Heart right ventricle (tissue), 16 donors: Measurements from ENCODE around the gene AGPAT4. TPM values are rescaled to one million over a fixed set of nuclear protein-coding genes. Genes with fewer than 3 reads are reported as not detected.

Experiments used
- ATAC-seq, 8 donors: fragments of 200-7000 bp; cut with Tn5 transposase; one replicate each; pipeline ENCODE4 v1.9.1; 2020; ENCODE audit warnings: mild to moderate bottlenecking in 8 of 8, moderate library complexity in 8 of 8, moderate number of reproducible peaks in 1 of 8
- DNase-seq, 2 donors: peaks; one replicate each; pipeline ENCODE4 v3.0.0-alpha.2; 2020
- H3K27ac ChIP-seq, 10 donors: fragments of 200-600 bp; sonication (generic) in 2 of 10; one replicate each; pipeline versions ENCODE4 v1.5.0 to v1.8.0; 2020 to 2022; ENCODE audit warnings: mild to moderate bottlenecking in 3 of 10
- H3K27me3 ChIP-seq, 7 donors: fragments of 200-600 bp; one replicate each; pipeline ENCODE4 v1.8.0; 2021 to 2022; ENCODE audit warnings: mild to moderate bottlenecking in 2 of 7
- H3K36me3 ChIP-seq, 9 donors: fragments of 200-600 bp; sonication (generic) in 1 of 9; one replicate each; pipeline versions ENCODE4 v1.5.0 to v1.8.0; 2020 to 2022; ENCODE audit warnings: mild to moderate bottlenecking in 2 of 9
- H3K4me1 ChIP-seq, 9 donors: fragments of 200-600 bp; sonication (generic) in 1 of 9; one replicate each; pipeline versions ENCODE4 v1.5.0 to v1.8.0; 2020 to 2022; ENCODE audit warnings: mild to moderate bottlenecking in 4 of 9
- H3K4me3 ChIP-seq, 10 donors: fragments of 200-600 bp; sonication (generic) in 2 of 10; one replicate each; pipeline versions ENCODE4 v1.5.0 to v1.8.0; 2020 to 2022; ENCODE audit warnings: mild to moderate bottlenecking in 7 of 10, moderate library complexity in 2 of 10
- H3K9me3 ChIP-seq, 11 donors: fragments of 200-600 bp in 10 of 11; sonication (generic) in 2 of 11; one replicate each; pipeline versions ENCODE4 v1.5.0 to v1.8.0; 2013 to 2022; ENCODE audit warnings: mild to moderate bottlenecking in 2 of 11, control low read depth in 1 of 11, moderate library complexity in 1 of 11
- CTCF ChIP-seq, 9 donors: fragments of 200-600 bp; sonication (generic) in 2 of 9; IDR thresholded peaks; one replicate each; pipeline versions ENCODE4 v1.5.0 to v1.8.0; 2021 to 2022; ENCODE audit warnings: antibody characterized with exemption in 9 of 9, mild to moderate bottlenecking in 5 of 9, moderate library complexity in 1 of 9
- WGBS, 2 donors: extraction: QIAGEN DNeasy Blood & Tissue Kit; methylation state at CpG; one replicate each; pipeline ENCODE4 v1.1.7; 2013; ENCODE audit warnings: inconsistent platforms in 1 of 2; 5-methylcytosine and 5-hydroxymethylcytosine counted together
- intact Hi-C, 10 donors: fragments of 100-400 bp; cut with DNase I; formaldehyde crosslinking; loops; one replicate each; pipeline versions ENCODE4 v1.11.1 to v1.14.2; 2022
- polyA plus RNA-seq, 2 donors: library from polyadenylated mRNA; stranded (reverse); fragments of 200-250 nt; gene quantifications; one replicate each; pipeline ENCODE4 v1.2.3, GENCODE V29; 2013
- total RNA-seq, 10 donors: library from RNA; stranded (reverse); fragmentation: NEBNext Ultra II Directional in 3 of 10; extraction: Animal tissue kit (Norgen Biotek cat#: 25700) in 3 of 10; gene quantifications; one replicate each; pipeline versions ENCODE4 v1.2.1 to v1.2.4, GENCODE V29; 2021 to 2023
- donor health status: Arrhythmogenic right ventricular cardiomyopathy.
- donor health status: ischemic (EF 13 %, LVEDD 7.1; RV severe dilation, severe dysfunction).
- donor health status: healthy with polysubstance abuse.
- donor health status: DM: no; HTN: yes; CAD: no.
- donor health status: DM: no; HTN: no; CAD: no.
- donor health status: ischemic (EF 25% LVEDD 6.9; RV normal size, moderate dysfunction).
- donor health status: ischemic (EF 25% LVEDD 5.7; RV mildly dilated, moderate dysfunction).
- donor health status: healthy.
- donor health status: DM: yes; HTN: yes; CAD: no.
- donor health status: Ischemic cardiomyopathy.
- donor health status: ischemic (EF 35%, LVEDD 5.7; RV mildly dilated, moderate dysfunction).
- donor health status: nonischemic (EF 11% LVEDD 7.7; RV severe dilation, severe dysfunction).
- donor health status: DM: yes; HTN: yes; CAD: no.
- donor health status: PGD.
- donor health status: ischemic (EF 29% LVEDD 5.4; RV normal size, mild dysfunction).
- donor health status: nonischemic (EF 23%, LVEDD 6.1; RV moderate dilation, normal function).

AGPAT4 gene
- total and polyA plus RNA-seq, 12 donors: 1.2 to 3.8 (median 1.6) TPM

DNA sequence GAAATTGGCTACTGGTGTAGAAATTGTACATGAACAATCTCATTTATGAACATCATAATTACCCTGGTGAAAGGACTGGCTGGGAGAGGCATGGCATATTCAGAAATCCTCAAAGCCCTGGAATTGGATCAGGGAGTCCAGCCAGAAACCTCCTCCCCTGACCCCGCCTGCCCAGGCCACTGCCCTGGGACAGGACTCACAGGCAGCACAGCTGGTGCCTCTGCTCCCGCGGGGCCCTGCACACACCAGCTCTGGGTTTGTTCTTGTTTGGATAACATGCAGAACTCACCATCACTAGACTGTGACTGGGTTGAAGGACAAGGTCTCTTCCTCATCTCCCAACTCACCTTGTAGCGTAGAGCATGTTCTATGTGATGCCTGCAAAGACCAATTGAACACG, 56.2 kb downstream of the AGPAT4 start:
- ATAC-seq (no peak), DNase-seq (no peak)
- no peaks in the 10 kb centered on the region for H3K36me3 ChIP-seq
- no peak overlapping the region for H3K4me3 ChIP-seq
- H3K27ac ChIP-seq: no peak overlapping the region
- no peak for TF ChIP-seq CTCF (IDR thresholded peaks at IDR 0.05)
- WGBS, 2 donors: 97 to 98% methylated on average over 5 of the region's 5 CpGs
- no peaks in the 10 kb centered on the region for H3K27me3 ChIP-seq
- intact Hi-C loops: loop anchor here in 1 of 10 donors (2.0 kb wide), 1 partner anchor 35 kb away; no protein-coding TSS in a partner anchor
- no peaks in the 10 kb centered on the region for H3K4me1 ChIP-seq
- H3K9me3 ChIP-seq: peaks cover 0 to 11% (median 0%) of the 10 kb centered on the region in 11 donors

DNA sequence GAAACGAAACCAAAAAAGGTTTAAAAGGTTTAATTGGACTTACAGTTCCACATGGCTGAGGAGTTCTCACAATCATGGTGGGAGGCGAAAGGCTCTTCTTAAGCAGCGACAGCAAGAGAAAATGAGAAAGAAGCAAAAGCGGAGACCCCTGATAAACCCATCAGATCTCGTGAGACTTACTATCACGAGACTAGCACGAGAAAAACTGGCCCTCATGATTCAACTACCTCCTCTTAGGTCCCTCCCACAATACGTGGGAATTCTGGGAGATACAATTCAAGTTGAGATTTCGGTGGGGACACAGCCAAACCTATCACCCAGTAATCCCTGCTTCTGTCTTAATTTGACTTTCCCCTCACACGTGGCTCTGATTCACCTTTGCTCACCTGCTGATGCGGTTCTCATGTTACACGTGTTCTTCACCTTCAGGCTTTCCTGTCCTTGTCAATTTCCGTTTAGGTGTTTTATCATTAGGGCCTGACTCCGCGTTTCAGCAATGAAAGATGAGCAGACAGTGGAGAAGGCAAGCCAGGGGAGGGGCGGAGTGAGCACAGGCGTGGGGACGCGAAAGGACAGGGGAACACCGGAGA, 57.1 kb downstream of the AGPAT4 start:
- intact Hi-C loops: loop anchor here in 1 of 10 donors (2.0 kb wide), 1 partner anchor 36 kb away; no protein-coding TSS in a partner anchor
- Histone ChIP-seq H3K27me3 (no peaks in the 10 kb centered on the region), H3K9me3 (peaks cover 0 to 20% (median under 1%) of the 10 kb centered on the region in 11 donors), H3K4me3 (no peak overlapping the region), H3K36me3 (no peaks in the 10 kb centered on the region), H3K4me1 (no peaks in the 10 kb centered on the region), H3K27ac (no peak overlapping the region)
- DNase-seq (no peak), ATAC-seq (no peak)
- 97 to 98% methylated on average over 20 of the region's 20 CpGs for WGBS, 2 donors
- TF ChIP-seq CTCF (IDR thresholded peaks at IDR 0.05): no peak

GRCh38 chr6:161215876-161216615, 57.8 kb downstream of the AGPAT4 start:
- H3K27ac ChIP-seq: no peak overlapping the region
- no peak overlapping the region for H3K4me3 ChIP-seq
- no peaks in the 10 kb centered on the region for H3K36me3 ChIP-seq
- no peak for ATAC-seq
- no peak for TF ChIP-seq CTCF (IDR thresholded peaks at IDR 0.05)
- H3K4me1 ChIP-seq: no peaks in the 10 kb centered on the region
- intact Hi-C loops: loop anchor here in 1 of 10 donors (2.0 kb wide), 1 partner anchor 37 kb away; no protein-coding TSS in a partner anchor
- 93 to 97% methylated on average over 13 of the region's 13 CpGs for WGBS, 2 donors
- no peaks in the 10 kb centered on the region for H3K27me3 ChIP-seq
- no peak for DNase-seq
- H3K9me3 ChIP-seq: peaks cover 0 to 27% (median 6%) of the 10 kb centered on the region in 11 donors

DNA sequence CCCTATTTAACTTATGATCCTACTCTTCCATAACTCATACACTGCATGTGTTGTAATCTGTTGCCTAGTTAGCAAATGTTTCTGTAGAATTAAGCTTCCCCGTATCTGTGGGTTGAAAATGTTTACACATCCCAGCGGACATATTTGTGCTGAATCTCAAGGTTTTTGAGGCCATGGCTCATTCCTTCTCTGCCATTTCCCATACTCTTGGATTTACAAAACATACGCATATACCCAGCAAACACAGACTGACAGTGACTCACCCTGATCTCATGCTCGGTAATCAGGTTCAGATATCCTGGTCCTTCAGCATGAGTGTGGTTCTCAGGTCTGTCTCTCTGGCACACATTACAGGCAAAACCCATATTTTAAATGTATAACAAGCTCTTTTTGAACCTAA, 58.7 kb downstream of the AGPAT4 start:
- Histone ChIP-seq H3K27ac (no peak overlapping the region), H3K27me3 (no peaks in the 10 kb centered on the region), H3K36me3 (no peaks in the 10 kb centered on the region), H3K4me1 (no peaks in the 10 kb centered on the region), H3K4me3 (no peak overlapping the region), H3K9me3 (peaks cover 0 to 33% (median 6%) of the 10 kb centered on the region in 11 donors)
- intact Hi-C loops: no loop called here
- TF ChIP-seq CTCF (IDR thresholded peaks at IDR 0.05): no peak
- ATAC-seq (no peak), DNase-seq (no peak)
- 94 to 99% methylated on average over 4 of the region's 4 CpGs for WGBS, 2 donors
